Inflammatory macrophage treated with lipopolysaccharide for 1 hour (primary cell): ENCODE measurements around the gene ZBTB16.

ENCODE experiments used
- DNase-seq, 2 donors: peaks; one replicate each; pipeline ENCODE4 v3.0.0-alpha.2; 2020 to 2022

Gene ZBTB16

DNA sequence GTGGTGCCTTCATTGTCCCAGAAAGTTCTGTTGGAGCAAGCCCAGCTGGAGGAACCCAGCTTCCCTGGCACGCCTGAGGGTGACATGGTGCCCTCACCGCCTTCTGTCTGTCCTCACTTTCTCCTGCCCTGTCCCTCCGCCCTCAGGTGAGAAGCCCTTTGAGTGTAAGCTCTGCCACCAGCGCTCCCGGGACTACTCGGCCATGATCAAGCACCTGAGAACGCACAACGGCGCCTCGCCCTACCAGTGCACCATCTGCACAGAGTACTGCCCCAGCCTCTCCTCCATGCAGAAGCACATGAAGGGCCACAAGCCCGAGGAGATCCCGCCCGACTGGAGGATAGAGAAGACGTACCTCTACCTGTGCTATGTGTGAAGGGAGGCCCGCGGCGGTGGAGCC lies 190.7 kb downstream of the ZBTB16 start:
- no peak for DNase-seq

DNA sequence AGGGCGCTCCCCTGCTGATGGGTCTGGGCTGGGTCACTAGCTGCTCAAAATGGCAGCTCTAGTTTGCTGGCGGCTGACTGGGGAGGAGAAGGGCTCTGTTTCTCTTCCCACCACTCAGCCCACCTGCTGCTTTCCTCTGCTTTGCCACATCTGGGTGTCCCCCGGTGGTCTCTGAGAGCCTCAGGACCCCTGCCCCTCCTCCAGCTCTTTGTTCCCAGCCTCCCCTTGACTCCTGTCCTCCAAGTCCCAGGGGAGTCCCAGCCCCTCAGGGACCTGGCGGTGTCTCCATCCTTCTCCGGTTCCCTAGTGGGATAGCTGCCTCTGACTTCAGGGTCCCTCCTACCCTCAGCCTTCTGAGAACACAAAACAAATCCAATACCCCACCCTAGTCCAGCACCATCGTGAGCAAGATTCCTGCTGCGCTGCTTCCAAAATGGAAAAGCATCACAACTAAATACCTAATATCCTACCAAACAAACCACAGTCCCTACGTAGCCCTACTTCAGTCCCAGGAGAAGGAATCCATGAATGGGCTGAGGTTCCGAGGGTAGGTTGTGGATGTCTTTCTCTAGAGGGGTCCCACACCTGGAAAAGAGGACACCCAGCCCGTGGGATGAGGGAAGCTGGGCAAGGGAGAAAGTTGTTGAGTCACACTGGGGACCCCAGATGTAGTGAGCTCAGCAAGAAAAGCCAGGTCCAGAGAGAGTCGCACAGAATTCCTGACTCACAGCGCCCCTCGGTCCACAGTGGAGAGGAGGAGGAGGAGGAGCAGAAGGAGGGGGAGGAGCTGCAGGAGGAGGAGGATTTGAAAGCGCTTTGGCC lies 191.7 kb downstream of the ZBTB16 start:
- DNase-seq = no peak

DNA sequence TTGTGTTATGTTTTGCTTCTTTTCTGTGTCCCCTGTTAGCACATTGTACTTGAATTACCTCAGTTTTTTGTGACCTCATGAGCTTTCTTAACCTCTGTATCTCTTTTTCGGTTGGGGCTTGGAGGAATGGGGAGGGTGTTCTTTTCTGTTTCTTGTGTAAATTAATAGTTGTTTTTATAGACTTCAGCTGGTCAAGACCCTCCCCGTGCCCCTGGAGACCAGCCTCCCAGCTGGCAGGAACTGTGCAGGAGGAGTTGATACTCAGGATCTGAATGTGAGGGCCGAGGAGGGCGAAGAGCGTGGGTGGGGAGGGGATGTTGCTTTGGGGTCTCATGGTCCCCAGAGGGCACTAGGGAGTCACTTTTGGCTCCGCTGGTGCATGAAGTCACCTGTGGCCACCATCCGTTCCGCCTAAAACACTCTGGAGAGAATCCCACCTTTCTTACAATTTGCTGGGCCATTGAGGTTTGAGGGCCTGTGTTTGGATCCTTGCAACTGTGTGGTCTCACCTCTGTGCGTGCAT lies 192.4 kb downstream of the ZBTB16 start:
- no peak for DNase-seq

DNA sequence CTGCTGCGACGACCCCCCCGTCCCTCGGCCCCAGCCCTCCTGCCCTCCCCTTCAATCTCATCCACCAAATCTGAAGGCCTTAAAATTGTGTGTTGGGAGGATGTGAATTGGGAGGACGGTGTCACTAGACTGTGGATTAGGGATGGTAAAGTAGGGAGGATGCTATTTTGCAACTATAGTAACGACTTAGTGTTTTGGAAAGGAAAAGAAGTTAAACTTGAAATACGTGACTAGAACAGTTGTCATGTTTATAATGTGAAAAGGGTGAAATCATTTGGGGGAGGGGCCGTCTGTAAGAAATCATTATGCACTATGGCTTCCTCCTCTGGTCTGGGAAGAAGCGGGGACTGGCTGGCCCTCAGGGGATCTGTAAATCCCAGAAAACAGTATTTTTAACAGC lies 193.3 kb downstream of the ZBTB16 start:
- DNase-seq = no peak

DNA sequence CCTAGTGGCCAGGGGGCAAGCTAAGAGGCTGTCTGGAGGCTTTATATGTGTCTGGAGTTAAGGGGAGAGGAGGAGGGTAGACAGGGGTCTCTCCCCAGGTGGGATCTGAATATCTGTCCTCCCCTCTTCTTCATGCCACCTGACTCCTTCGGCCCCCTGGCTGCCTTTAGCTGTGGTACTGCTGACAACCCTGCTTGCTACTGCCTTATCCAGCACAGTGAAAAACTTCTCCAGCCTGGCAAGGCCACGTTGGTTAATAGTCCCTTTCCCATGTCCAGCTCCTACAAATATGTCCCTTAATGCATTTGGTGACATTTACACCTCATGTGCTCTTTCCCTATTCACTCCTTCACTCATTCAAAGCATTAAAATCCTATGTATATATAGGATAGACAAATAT lies 194.3 kb downstream of the ZBTB16 start:
- DNase-seq = no peak

DNA sequence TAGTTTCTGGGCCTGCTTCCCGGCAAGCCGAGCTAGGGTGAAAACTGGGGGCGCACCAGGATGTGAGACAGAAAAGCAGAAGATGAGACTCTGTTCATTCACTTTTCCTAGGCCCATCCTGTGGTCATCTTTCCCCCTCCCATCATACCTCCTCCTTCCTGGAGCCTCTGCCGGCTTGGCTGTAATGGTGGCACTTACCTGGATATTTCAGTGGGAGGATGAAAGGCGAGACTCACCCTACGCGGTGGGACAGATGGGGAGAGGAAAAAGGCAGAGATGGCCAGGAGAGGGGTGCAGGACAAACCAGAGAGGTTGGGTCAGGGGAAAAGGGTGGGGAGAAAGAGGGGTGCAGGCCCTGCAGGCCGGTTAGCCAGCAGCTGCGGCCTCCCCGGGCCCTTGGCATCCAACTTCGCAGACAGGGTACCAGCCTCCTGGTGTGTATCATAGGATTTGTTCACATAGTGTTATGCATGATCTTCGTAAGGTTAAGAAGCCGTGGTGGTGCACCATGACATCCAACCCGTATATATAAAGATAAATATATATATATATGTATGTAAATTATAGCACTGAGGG lies 195.1 kb downstream of the ZBTB16 start:
- no peak for DNase-seq

DNA sequence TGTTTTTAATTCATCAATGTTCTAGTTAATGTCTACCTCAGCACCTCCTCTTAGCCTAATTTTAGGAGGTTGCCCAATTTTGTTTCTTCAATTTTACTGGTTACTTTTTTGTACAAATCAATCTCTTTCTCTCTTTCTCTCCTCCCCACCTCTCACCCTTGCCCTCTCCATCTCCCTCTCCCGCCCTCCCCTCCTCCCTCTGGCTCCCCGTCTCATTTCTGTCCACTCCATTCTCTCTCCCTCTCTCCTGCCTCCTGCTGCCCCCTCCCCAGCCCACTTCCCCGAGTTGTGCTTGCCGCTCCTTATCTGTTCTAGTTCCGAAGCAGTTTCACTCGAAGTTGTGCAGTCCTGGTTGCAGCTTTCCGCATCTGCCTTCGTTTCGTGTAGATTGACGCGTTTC lies 195.8 kb downstream of the ZBTB16 start:
- no peak for DNase-seq

DNA sequence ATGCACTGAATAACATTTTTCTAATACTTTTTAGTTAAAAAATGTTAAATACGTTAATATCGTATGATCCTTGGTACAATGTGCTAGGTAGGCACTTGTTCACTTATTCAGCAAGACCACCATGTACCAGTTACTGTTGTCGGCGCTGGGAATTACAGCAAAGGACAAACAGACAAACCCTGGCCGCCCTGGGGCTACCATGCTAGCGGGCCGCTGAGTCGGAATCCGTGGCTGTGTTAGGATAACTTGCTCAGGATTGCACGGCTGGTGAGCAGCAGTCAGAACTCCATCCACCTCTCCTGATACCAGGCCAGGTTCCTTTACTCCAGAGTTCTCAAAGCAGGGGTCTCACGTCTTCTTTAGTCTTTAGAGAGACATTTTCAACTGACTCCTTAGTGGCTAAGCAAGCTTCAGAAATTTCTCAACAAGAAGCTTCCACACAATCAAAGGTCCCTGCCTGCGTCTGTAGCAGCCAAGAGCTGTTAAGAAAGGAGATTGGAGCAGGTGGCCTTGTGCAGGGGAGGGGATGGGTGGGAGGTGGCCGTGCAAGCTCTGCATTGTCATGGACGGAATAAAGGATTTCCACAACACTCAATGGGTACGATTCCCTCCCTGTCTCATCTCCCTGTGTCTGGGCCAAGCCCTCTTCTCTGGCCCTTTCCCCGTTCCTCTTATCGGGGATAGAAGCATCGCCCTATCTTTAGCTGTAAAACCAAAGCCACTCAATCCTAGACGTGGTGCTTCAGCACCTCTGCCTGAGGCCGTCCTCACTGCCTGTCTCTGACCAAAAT lies 196.9 kb downstream of the ZBTB16 start:
- no peak for DNase-seq

DNA sequence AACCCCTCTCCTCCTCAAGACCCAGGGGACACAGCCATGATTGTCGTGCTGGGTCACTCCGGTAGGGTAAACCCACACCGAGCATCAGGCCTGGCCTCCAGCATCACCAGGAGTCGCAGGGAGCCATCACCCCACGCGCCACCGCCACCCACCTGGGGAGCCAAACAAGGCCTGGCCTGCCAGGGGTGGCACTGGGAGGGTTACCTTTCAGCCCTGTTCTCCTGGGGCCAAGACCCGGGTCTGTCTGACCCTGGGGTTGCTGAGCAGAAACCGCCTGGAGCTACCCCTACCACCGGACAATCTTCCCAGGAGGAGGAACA lies 197.4 kb downstream of the ZBTB16 start:
- DNase-seq = no peak

DNA sequence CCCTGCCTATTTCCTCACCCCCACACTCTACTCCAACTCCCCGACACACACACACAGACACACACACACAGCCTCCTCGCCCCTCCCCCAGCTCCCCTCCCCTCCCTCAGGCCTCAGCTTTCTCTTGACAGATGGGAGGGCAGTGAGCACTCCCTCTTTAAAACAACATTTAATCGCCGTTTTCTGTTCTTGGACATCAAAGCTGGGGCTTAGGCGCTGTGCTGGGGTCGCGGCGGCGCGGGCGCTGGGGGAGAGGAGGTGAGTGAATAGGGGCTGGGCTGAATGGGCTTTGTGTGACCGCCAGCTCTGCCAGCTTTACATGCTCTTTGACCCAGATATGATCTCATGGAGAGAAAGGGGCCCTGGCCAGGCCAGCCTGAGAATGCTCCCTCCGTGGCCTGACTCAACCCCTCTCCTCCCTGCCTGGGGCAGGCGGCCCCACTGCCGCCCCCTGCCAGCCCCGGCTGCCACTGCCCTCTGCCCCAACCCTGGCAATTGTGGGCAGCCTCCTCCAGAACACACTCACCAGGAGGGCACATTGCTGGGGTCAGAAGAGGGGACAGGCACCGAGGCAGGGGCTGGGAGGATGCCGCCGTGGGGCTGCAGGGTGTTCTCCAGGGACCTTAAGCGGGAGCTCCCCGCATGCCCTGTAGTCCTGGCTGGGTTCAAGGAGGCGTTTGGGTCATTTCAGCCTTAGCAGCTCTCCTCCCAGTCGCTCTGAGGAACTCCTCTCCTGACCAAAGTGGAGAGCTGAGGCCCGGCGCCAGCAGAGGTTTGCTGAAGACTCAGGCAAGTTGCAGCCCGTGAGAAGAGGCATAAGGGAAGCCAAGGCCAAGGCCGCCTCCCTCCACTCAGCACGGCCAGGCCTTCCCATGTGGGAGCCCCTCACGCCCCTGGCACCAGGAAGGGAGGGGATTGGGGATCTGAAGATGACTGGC lies 198.4 kb downstream of the ZBTB16 start:
- DNase-seq = no peak

DNA sequence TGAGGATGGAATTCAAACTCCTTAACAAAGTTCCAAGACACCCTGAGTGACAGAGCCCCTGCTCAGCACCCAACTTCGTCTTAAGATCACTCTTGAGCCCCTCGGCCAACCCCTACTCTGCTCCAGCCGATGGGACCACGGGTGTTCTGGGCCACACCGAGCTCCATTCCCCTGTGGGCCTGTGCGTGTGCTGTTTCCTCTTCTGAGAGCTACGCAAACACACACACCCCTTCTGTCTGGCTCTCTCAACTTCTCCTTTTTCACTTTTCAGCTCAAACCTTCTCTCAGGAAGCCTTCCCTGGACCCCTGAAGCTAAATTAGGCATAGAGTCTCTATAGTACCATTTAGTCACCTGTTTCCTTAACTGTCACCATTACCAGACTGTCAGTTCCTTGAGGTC lies 199.2 kb downstream of the ZBTB16 start:
- peak; percentile 15 to 49 for DNase-seq

DNA sequence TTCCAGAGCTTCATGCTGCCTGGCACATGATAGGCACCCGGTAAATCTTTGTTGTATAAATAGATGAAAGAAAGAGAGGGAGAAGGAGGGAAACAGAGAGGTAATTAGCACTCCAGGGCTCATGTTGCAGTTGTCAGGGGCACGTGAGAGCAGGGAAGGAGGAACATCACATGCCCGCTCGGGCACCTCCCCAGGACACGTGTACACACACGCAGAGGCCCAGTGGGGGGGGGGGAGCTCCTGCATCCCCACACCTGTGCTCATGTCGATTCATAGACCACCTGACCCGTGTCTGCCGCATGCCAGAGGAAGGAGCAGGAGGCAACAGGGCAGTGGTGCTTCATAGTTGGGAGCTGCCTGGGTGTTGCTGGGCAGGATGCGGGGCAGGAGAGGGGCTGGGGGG lies 199.6 kb downstream of the ZBTB16 start:
- DNase-seq = no peak

DNA sequence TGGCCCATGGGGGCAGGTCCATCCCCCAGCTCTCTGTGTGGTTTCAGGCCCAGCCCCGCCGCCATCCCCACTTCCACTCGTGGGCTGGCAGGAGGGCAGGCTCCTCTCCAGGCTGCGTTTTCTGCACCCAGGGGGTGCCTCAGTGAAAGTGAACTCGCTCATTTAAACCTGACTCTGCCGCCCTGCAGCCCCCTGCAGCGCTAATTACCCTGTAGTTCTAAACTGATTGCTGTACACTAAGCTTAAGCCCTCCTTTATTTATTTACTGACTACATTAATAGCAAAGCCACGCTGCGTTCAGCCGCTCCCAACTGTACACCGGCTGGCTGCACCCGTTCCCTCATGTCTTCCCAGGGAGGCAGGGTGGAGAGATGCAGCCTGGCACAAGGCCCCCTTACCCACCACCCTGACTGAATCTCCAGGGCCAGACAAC lies 200.1 kb downstream of the ZBTB16 start:
- DNase-seq = no peak

DNA sequence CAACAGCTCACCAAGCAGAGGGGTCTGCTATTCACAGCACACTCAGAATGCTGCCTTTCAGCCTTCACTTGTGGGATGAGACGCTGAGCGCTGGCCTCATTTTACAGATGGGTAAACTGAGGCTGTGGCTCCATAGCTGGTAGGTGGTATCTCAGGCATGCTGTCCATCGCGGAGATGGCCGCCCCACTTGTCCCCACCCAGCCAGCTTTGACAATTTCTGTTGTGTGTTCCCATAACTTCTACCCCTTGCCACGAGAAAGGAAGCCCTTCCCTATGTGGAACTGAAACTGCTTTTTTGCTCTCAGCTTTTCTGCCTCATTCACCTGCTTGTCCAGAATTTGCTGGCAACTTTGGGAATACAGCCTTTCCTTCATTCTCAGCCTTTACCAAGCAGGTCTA lies 200.6 kb downstream of the ZBTB16 start:
- no peak for DNase-seq

DNA sequence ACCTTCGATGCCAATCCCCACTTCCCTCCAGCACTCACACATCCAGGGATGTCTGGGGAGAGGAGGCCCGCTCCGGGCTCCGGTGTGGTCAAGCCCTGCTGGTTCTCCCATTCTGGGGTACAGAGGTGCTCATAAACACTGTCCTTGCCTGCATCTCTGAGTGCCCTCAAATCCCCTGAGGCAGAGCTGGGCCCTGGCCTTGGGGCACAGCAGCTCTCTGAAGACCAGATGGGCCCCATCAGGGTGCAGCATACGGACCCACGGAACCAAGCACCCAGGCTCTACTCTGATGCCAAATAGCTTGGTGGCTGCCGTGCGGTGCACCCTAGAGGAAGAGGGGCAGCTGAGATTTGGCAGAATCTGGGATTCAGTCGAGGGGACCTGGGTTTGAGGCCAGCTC lies 201.0 kb downstream of the ZBTB16 start:
- DNase-seq = no peak

DNA sequence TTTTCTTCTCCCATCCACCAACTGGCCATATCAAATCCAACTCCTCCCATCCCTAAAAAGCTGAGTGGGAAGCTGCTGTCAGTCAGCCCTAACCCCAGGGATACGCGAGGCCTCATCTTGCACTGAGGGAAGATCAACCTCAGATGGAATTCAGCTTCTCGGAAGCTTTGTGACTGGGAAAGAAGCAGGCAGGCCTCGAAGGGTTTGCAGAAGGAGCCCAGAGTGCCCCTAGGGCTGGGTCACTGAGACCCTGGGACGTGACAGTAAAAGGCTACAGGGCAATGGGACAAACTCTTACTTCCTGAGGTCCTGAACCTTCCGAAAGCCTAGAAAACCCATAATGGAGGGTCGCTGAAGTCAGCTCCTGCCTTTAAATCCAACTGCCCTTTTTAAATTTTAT lies 202.3 kb downstream of the ZBTB16 start:
- DNase-seq = no peak

DNA sequence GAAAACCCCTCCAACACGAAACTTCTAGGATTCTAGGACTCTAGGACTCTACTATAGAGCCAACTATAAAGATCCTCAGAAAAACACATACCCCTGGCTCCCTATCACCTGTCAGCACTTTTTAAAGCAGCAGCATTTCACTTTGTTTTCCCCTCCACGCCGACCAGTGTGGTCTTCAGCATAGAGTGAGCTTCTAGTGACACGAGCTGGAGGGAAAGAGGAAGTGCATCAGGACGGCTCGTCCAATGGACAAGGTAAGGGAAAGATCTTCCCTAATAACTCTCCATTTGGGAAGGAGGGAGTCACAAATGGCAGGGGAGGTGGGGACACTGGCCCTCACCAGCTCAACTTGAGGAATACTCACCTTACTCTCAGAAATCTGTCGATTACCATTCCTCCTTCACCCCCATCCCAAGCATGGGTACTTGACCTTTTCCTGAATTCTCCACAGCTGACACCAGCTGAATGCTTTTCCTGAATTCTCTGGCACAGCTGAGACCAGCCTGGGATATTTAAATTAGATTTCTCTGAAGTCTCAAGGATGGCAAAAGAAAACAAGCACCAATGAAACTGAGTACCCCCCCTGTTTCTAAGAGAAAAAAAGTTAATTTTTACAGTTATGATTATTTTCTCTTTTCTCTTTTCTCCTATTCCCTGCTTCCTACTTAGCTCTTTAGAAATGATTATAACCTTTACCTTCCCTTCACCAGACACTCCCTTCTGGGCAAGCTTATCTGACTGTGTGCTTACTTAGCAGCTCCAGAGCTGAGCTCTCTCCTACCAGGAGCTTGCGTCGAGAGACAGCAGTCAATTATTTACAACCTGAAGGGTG lies 203.4 kb downstream of the ZBTB16 start:
- DNase-seq = peak; percentile 9 to 17

DNA sequence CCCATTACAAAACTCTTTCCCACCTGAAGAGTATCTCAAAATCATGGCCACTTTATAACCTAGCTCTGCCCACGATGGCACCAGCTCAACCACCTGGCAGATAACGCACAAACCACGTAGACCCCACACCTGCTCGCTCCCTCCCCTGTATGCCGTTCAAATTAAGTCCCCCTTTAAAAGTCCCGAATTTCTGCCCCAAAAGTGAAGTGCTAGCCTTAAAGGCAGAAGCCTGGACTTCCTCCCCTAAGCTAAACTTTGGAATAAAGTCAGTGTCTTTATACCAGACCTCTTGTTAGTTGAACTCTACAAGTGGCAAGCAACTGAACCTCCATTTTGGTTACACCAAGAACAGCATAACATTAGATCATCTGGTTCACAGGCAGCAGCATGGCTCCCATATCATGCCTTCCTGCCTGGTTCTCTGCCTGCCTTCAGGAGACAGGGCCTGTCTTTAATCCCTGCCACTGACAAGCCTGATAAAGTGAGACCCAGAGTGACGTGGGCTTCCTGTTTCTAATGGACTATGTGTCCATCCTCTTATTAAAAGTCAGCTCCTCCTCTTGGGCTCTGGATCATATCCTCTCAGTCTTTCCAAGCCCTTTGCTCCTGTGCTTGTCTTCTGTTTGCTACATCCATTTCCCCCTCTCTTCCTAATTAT lies 204.1 kb downstream of the ZBTB16 start:
- no peak for DNase-seq

DNA sequence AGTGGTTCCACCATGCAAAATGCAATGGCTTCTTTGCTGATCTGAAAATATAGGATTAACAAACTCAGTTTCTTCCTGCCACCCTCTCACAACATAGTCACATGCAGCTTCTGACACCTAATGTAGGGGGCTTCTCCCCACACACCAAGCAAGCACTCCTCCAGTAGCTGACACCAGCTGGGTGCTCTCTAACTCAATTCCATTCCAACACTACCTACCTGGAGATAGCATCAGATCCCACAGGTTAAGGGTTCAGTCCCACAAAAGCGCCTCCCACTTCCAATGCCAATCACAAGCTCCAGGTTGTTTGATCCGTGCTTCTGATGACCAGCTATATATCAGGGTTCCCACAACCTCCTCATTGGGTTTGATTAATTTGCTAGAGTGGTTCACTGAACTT lies 204.9 kb downstream of the ZBTB16 start:
- DNase-seq = no peak

DNA sequence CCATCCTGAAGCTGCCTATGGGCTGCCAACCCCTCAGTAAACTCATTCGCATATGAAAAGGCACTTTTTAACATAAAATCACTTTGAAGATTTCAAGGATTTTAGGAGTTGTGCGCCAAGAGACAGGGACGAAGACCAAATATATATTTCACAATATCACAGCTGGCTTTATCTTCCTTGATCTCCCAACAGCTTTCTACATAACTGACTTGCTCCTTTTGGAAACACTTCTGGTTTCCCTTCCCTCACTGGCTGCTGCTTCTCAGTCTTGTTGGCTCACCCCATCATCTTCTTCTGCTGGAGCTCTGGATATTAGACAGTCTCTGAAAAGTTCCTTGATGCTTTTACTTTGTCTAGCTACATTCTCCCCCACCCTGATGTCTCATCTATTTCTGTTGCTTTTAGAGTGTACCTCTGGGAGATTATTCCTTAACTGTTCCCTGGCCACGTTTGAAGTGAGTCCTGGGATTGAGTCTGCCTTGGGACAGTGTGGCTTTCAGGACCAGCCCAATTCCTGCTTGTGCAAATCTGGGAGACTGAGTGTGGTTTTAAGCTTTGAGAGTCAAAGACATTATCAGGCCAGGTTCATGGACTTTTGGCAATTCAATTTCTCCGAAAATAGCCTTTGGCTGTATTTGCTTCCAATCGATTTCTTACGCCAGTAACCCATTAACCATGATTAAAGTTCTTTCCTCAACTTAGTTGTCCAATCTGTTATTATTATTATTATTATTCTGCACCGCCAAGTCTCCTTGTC lies 205.8 kb downstream of the ZBTB16 start:
- no peak for DNase-seq
